IMR-90 (cell line): ENCODE measurements around the gene ADCYAP1. TPM values are rescaled to one million over a fixed set of nuclear protein-coding genes. Genes with fewer than 3 reads are reported as not detected.

Experiments used
- ATAC-seq: fragments of 200-7000 bp; cut with Tn5 transposase; 2 replicates; pipeline ENCODE4 v1.9.1; 2020; ENCODE audit warnings: low read depth, mild to moderate bottlenecking, moderate library complexity
- BruUV-seq: library from RNA; stranded (reverse); fragments of 400-500 nt; replicated peaks from 2 replicates; lab custom pipeline; 2021; lab: Mats Ljungman, UMichigan
- CTCF ChIA-PET: fragments of 300-600 bp; formaldehyde crosslinking; extraction: SDS; loops from one replicate; lab custom pipeline; 2021; ENCODE audit warnings: antibody characterized with exemption; lab: Yijun Ruan, JAX
- POLR2A ChIA-PET: fragments of 300-600 bp; sonication (Branson Sonifier 250); formaldehyde crosslinking; loops from one replicate; lab custom pipeline; 2022; ENCODE audit warnings: antibody characterized with exemption; ENCODE audit not compliant: unreplicated experiment; lab: Charles Lee
- DNase-seq: peaks from one replicate; pipeline ENCODE4 v3.0.0; 2013
- H2AFZ ChIP-seq: replicated peaks from 2 replicates; pipeline ENCODE3; 2013; ENCODE audit warnings: low read length, mild to moderate bottlenecking; ENCODE audit not compliant: poor library complexity
- H2AK5ac ChIP-seq: 2 replicates; pipeline ENCODE4 v1.6.1; 2013; ENCODE audit warnings: low read depth, low read length, inconsistent platforms
- H2AK9ac ChIP-seq: replicated peaks from 2 replicates; pipeline ENCODE3; 2013; ENCODE audit warnings: mild to moderate bottlenecking, low read depth, low read length, moderate library complexity; ENCODE audit not compliant: poor library complexity
- H2BK120ac ChIP-seq: 2 replicates; pipeline ENCODE4 v1.6.1; 2013; ENCODE audit warnings: low read depth, low read length, inconsistent platforms
- H2BK15ac ChIP-seq: 3 replicates; pipeline ENCODE4 v1.6.1; 2013; ENCODE audit warnings: low read depth, low read length, inconsistent platforms
- H2BK20ac ChIP-seq: 2 replicates; pipeline ENCODE4 v1.6.1; 2013; ENCODE audit warnings: low read depth, mild to moderate bottlenecking, inconsistent platforms, low read length, moderate library complexity
- H2BK5ac ChIP-seq: 2 replicates; pipeline ENCODE4 v1.6.1; 2013; ENCODE audit warnings: mild to moderate bottlenecking, low read depth, low read length, inconsistent platforms; ENCODE audit not compliant: poor library complexity, severe bottlenecking
- H3K14ac ChIP-seq: replicated peaks from 2 replicates; pipeline ENCODE4 v1.6.1; 2013; ENCODE audit warnings: low read depth, low read length, inconsistent platforms
- H3K18ac ChIP-seq: 2 replicates; pipeline ENCODE4 v1.6.1; 2013; ENCODE audit warnings: low read depth, low read length, control low read depth
- H3K23ac ChIP-seq: 2 replicates; pipeline ENCODE4 v1.6.1; 2013; ENCODE audit warnings: low read depth, low read length, inconsistent platforms
- H3K27ac ChIP-seq: 2 replicates; pipeline ENCODE4 v1.5.1; 2013; ENCODE audit warnings: mild to moderate bottlenecking, control low read depth, low read length; ENCODE audit not compliant: insufficient read depth
- H3K27me3 ChIP-seq: 2 replicates; pipeline ENCODE4 v1.6.1; 2013; ENCODE audit warnings: low read length; ENCODE audit not compliant: control insufficient read depth, insufficient read depth
- H3K36me3 ChIP-seq: 2 replicates; pipeline ENCODE4 v1.6.1; 2013; ENCODE audit warnings: low read length, mixed read lengths; ENCODE audit not compliant: control insufficient read depth, insufficient read depth
- H3K4ac ChIP-seq: 2 replicates; pipeline ENCODE4 v1.6.1; 2013; ENCODE audit warnings: low read depth, low read length, inconsistent platforms
- H3K4me1 ChIP-seq: 2 replicates; pipeline ENCODE4 v1.6.1; 2013; ENCODE audit warnings: low read length, mixed read lengths; ENCODE audit not compliant: control insufficient read depth, insufficient read depth
- H3K4me2 ChIP-seq: 2 replicates; pipeline ENCODE4 v1.6.1; 2013; ENCODE audit warnings: low read depth, mild to moderate bottlenecking, control low read depth, low read length, moderate library complexity
- H3K4me3 ChIP-seq: 2 replicates; pipeline ENCODE4 v1.5.1; 2013; ENCODE audit warnings: low read depth, mild to moderate bottlenecking, control low read depth, low read length, moderate library complexity; ENCODE audit not compliant: insufficient read depth
- H3K56ac ChIP-seq: 2 replicates; pipeline ENCODE4 v1.6.1; 2013; ENCODE audit warnings: low read length, inconsistent platforms; ENCODE audit not compliant: insufficient read depth; ENCODE audit errors: extremely low read depth
- H3K79me1 ChIP-seq, 2 experiments: 2 replicates each; pipeline ENCODE4 v1.6.1; 2013; ENCODE audit warnings: low read length in 2 of 2, inconsistent platforms in 1 of 2, low read depth in 1 of 2
- H3K9ac ChIP-seq: 2 replicates; pipeline ENCODE4 v1.6.1; 2013; ENCODE audit warnings: low read depth, low read length, control low read depth
- H3K9me1 ChIP-seq: 2 replicates; pipeline ENCODE4 v1.6.1; 2013; ENCODE audit warnings: low read length, inconsistent platforms; ENCODE audit not compliant: insufficient read depth
- H3K9me3 ChIP-seq: 2 replicates; pipeline ENCODE4 v1.6.1; 2013; ENCODE audit warnings: low read length; ENCODE audit not compliant: control insufficient read depth, insufficient read depth
- H4K20me1 ChIP-seq: 2 replicates; pipeline ENCODE4 v1.6.1; 2013; ENCODE audit warnings: low read length, inconsistent platforms; ENCODE audit not compliant: insufficient read depth
- H4K5ac ChIP-seq: 2 replicates; pipeline ENCODE4 v1.6.1; 2013; ENCODE audit warnings: mild to moderate bottlenecking, low read depth, low read length, control low read depth
- H4K8ac ChIP-seq, 2 experiments: 2 replicates each; pipeline ENCODE4 v1.6.1; 2013; ENCODE audit warnings: low read depth in 2 of 2, low read length in 2 of 2, control low read depth in 1 of 2, inconsistent platforms in 1 of 2
- H4K91ac ChIP-seq: 2 replicates; pipeline ENCODE4 v1.6.1; 2013; ENCODE audit warnings: low read depth, low read length, inconsistent platforms; ENCODE audit not compliant: insufficient read depth
- BHLHE40 ChIP-seq: fragments of 150-350 bp; IDR thresholded peaks from 2 replicates; pipeline ENCODE4 v1.6.1; 2016; ENCODE audit warnings: mild to moderate bottlenecking, low read depth, low read length
- FOS ChIP-seq: fragments of 150-350 bp; IDR thresholded peaks from 2 replicates; pipeline ENCODE4 v1.6.1; 2016; ENCODE audit warnings: low read depth, low read length
- MAZ ChIP-seq: IDR thresholded peaks from 2 replicates; pipeline ENCODE4 v1.6.1; 2012; ENCODE audit warnings: low read depth, mild to moderate bottlenecking, low read length, improper control_type of control experiment, moderate library complexity, borderline replicate concordance
- SMC3 ChIP-seq: fragments of 150-350 bp; IDR thresholded peaks from 2 replicates; pipeline ENCODE4 v1.6.1; 2016; ENCODE audit warnings: low read depth, mild to moderate bottlenecking, antibody characterized with exemption, low read length, moderate library complexity
- WGBS, 2 experiments: methylation state at CpG; one replicate each; pipeline versions ENCODE4 v1.1.5 to v1.1.7; 2013; ENCODE audit warnings: missing lambda C conversion rate in 2 of 2; ENCODE audit not compliant: insufficient read length in 1 of 2; ENCODE audit errors: extremely low coverage in 2 of 2; 5-methylcytosine and 5-hydroxymethylcytosine counted together
- dilution Hi-C: fragments of 300-500 bp; cut with HindIII; formaldehyde crosslinking; loops from one replicate; pipeline ENCODE4 v1.14.3; 2018; ENCODE audit warnings: low sequenced_read_pairs; ENCODE audit not compliant: unreplicated experiment
- in situ Hi-C: fragments of 300-500 bp; cut with MboI; formaldehyde crosslinking; loops from 3 replicates; pipeline ENCODE4 v1.14.3; 2019; ENCODE audit warnings: low sequenced_read_pairs, inconsistent platforms, mixed read lengths
- intact Hi-C: fragments of 100-400 bp; cut with micrococcal nuclease; formaldehyde crosslinking; loops from 2 replicates; pipeline ENCODE4 v1.10.0; 2022
- polyA plus RNA-seq, 3 experiments: library from polyadenylated mRNA; depleted of rRNA; stranded (reverse); fragments of >200 nt; gene quantifications; 2 replicates each; pipeline ENCODE4 v1.2.3, GENCODE V29; 2012; ENCODE audit warnings: low replicate concordance in 1 of 3
- total RNA-seq: library from RNA; depleted of rRNA; stranded (reverse); fragments of >200 nt; gene quantifications from 2 replicates; pipeline ENCODE4 v1.2.3, GENCODE V29; 2012
- TF ChIP-seq, protein P1 (sequence below): conservative IDR thresholded peaks from 2 replicates; pipeline ENCODE4 v1.5.1; 2012; ENCODE audit warnings: mild to moderate bottlenecking, low read depth, low read length, improper control_type of control experiment
- TF ChIP-seq, protein P2 (sequence below): fragments of 150-350 bp; IDR thresholded peaks from 2 replicates; pipeline ENCODE4 v1.6.1; 2016; ENCODE audit warnings: low read depth, mild to moderate bottlenecking, low read length, moderate library complexity, borderline replicate concordance
- TF ChIP-seq, protein P3 (sequence below): fragments of 150-350 bp; IDR thresholded peaks from 2 replicates; pipeline ENCODE4 v1.6.1; 2017; ENCODE audit warnings: mild to moderate bottlenecking, antibody characterized with exemption, low read length, low read depth

The ADCYAP1 gene
- total and polyA plus RNA-seq, 2 of the 4 experiments (the other 2 are of a cell fraction) = not detected

DNA sequence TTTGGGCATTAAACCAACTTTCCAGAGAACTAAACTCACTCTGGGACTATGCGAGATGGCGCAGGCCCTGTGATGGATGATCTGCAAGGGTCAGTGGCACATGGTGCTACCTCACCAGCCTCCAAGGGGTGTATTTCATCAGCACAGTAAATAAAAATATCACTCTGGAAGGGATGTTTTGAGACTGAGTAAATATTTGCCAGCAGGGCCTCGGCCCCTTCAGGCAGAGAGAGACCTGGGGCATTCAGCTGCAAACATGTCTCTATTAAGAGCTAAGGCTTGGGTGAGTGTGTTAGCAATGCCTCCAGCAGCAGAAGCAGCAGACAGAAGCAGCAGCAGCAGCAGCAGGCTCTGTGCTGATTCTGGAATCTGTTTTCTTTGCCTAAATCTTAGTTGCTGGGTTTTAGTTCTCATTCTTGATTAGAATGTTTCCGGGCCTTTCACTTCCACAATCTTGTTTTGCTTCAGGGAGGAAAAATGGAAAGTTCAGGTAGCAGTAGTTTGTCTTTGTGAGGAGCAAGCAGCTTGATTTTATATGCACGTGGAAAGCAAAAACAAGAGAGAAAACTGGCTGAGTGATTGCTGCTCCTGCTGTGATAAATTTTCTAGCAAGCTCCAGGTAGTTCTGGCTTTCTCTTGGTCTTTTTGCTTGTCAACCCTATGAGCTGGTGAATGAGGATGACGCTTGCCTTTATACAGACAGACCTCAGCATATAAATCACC lies 18.6 kb downstream of the ADCYAP1 start:
- in situ Hi-C loops (no loop called here), dilution Hi-C loops (no loop called here), intact Hi-C loops (no loop called here)
- Histone ChIP-seq H3K14ac (no peak overlapping the region), H3K4me1 (no peaks in the 10 kb centered on the region), H2BK20ac (no peak overlapping the region), H4K5ac (no peak overlapping the region), H4K20me1 (no peaks in the 10 kb centered on the region), H3K27ac (no peak overlapping the region), H4K8ac (no peak overlapping the region), H3K4ac (no peak overlapping the region), H3K4me3 (no peak overlapping the region), H3K36me3 (no peaks in the 10 kb centered on the region), H2AK5ac (no peak overlapping the region), H3K23ac (no peak overlapping the region), H3K9ac (no peak overlapping the region), H2BK15ac (no peak overlapping the region), H2AK9ac (no peak overlapping the region), H3K56ac (no peak overlapping the region), H3K18ac (no peak overlapping the region), H3K4me2 (no peak overlapping the region), H2BK5ac (no peak overlapping the region), H4K91ac (no peak overlapping the region), H2AFZ (no peak overlapping the region), H2BK120ac (no peak overlapping the region), H3K27me3 (no peaks in the 10 kb centered on the region), H3K9me3 (no peaks in the 10 kb centered on the region), H3K9me1 (no peaks in the 10 kb centered on the region), H3K79me1 (no peaks in the 10 kb centered on the region)
- TF ChIP-seq, protein P1, sequence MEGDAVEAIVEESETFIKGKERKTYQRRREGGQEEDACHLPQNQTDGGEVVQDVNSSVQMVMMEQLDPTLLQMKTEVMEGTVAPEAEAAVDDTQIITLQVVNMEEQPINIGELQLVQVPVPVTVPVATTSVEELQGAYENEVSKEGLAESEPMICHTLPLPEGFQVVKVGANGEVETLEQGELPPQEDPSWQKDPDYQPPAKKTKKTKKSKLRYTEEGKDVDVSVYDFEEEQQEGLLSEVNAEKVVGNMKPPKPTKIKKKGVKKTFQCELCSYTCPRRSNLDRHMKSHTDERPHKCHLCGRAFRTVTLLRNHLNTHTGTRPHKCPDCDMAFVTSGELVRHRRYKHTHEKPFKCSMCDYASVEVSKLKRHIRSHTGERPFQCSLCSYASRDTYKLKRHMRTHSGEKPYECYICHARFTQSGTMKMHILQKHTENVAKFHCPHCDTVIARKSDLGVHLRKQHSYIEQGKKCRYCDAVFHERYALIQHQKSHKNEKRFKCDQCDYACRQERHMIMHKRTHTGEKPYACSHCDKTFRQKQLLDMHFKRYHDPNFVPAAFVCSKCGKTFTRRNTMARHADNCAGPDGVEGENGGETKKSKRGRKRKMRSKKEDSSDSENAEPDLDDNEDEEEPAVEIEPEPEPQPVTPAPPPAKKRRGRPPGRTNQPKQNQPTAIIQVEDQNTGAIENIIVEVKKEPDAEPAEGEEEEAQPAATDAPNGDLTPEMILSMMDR = no peak
- TF ChIP-seq, protein P2, sequence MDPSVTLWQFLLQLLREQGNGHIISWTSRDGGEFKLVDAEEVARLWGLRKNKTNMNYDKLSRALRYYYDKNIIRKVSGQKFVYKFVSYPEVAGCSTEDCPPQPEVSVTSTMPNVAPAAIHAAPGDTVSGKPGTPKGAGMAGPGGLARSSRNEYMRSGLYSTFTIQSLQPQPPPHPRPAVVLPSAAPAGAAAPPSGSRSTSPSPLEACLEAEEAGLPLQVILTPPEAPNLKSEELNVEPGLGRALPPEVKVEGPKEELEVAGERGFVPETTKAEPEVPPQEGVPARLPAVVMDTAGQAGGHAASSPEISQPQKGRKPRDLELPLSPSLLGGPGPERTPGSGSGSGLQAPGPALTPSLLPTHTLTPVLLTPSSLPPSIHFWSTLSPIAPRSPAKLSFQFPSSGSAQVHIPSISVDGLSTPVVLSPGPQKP = no peak
- TF ChIP-seq, protein P3, sequence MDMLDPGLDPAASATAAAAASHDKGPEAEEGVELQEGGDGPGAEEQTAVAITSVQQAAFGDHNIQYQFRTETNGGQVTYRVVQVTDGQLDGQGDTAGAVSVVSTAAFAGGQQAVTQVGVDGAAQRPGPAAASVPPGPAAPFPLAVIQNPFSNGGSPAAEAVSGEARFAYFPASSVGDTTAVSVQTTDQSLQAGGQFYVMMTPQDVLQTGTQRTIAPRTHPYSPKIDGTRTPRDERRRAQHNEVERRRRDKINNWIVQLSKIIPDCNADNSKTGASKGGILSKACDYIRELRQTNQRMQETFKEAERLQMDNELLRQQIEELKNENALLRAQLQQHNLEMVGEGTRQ = no peak
- TF ChIP-seq MAZ (no peak), BHLHE40 (no peak), SMC3 (no peak), FOS (no peak)
- ATAC-seq (no peak), DNase-seq (no peak)
- BruUV-seq = no TSS peak
- CTCF ChIA-PET = no interaction called here
- no CpG with 5 or more reads among the region's 6 CpGs for WGBS, 2 experiments
- POLR2A ChIA-PET = no interaction called here
